ENCODE results near the gene C12orf76. TPM values are rescaled to one million over a fixed set of nuclear protein-coding genes. Genes with fewer than 3 reads are reported as not detected.
A peak's percentile ranks its signal among the peaks of the same experiment; 100 is the strongest.

C12orf76 gene
- polyA plus RNA-seq, 1 of the 3 experiments (the other 2 are of a cell fraction), result 29.2 TPM

- peak; percentile 50; the same call in 1 of the 2 replicates for TF ChIP-seq TCF12 (IDR thresholded peaks at IDR 0.05)
- 0 out of 2 replicates have a peak, but pooled peaks have one; percentile 13 for TF ChIP-seq FOSL2 (IDR thresholded peaks at IDR 0.05; ENCODE audit: borderline replicate concordance, low read depth)
- no peak for TF ChIP-seq MXI1 (IDR thresholded peaks at IDR 0.05; ENCODE audit: low read depth, low read length)
- Histone ChIP-seq H3K79me2 (ENCODE audit: insufficient read depth) (peaks cover 11% of the 10 kb centered on the region; the same call in 1 of the 2 replicates), H3K4me3 (ENCODE audit: low read depth in 2 of 2, low read length in 1 of 2) (no peak overlapping the region), H3K9me3 (no peaks in the 10 kb centered on the region), H4K20me1 (ENCODE audit: insufficient read depth) (peaks cover 9% of the 10 kb centered on the region; the same call in 1 of the 2 replicates), H3K9me2 (no peaks in the 10 kb centered on the region), H3K9ac (no peak overlapping the region), H3K27ac (ENCODE audit: low read depth in 2 of 2, low read length in 1 of 2) (peak overlapping the region; percentile 59 to 71), H3F3A (replicated peaks; ENCODE audit: insufficient read depth) (peaks cover 24% of the 10 kb centered on the region), H2AFZ (ENCODE audit: low read depth) (no peak overlapping the region), H3K27me3 (ENCODE audit: insufficient read depth) (no peaks in the 10 kb centered on the region), H3K4me2 (peak overlapping the region; percentile 39; the same call in 1 of the 2 replicates), H3K4me1 (ENCODE audit: control insufficient read depth in 1 of 2, insufficient read depth in 2 of 2, low read depth in 1 of 2, low read length in 1 of 2) (peaks cover 13 to 28% of the 10 kb centered on the region in 2 experiments), H3K36me3 (replicated peaks in 1 of 2; ENCODE audit: control insufficient read depth in 1 of 2, insufficient read depth in 2 of 2, low read length in 1 of 2) (peaks cover 35 to 47% of the 10 kb centered on the region in 2 experiments)
- WGBS (ENCODE audit: low lambda C conversion rate), result 79% methylated on average over 5 of the region's 5 CpGs
- CTCF ChIA-PET, result interaction anchor here (1.2 to 1.7 kb wide), 4 partner anchors 12 to 408 kb away, joined by 3 to 10 read pairs (median 3); partner anchors contain the start of gene ANKRD13A
- peak; percentile 24 for DNase-seq
- POLR2A ChIA-PET, result no interaction called here
Observed at GRCh38 chr12:110023059-110023980, 25.0 kb downstream of the C12orf76 start.

- no peak for DNase-seq
- peaks cover 9% of the 10 kb centered on the region; the same call in 1 of the 2 replicates for H4K20me1 ChIP-seq (ENCODE audit: insufficient read depth)
- no peak overlapping the region for H2AFZ ChIP-seq (ENCODE audit: low read depth)
- peaks cover 13 to 28% of the 10 kb centered on the region in 2 experiments for H3K4me1 ChIP-seq (ENCODE audit: control insufficient read depth in 1 of 2, insufficient read depth in 2 of 2, low read depth in 1 of 2, low read length in 1 of 2)
- no peaks in the 10 kb centered on the region for H3K9me2 ChIP-seq
- no peak overlapping the region for H3K4me3 ChIP-seq (ENCODE audit: low read depth in 2 of 2, low read length in 1 of 2)
- no peak overlapping the region for H3K4me2 ChIP-seq
- H3K27me3 ChIP-seq (ENCODE audit: insufficient read depth), result no peaks in the 10 kb centered on the region
- H3K9me3 ChIP-seq, result no peaks in the 10 kb centered on the region
- POLR2A ChIA-PET, result interaction anchor here (0.6 kb wide), 1 partner anchor 28 kb away, joined by 3 read pairs; no protein-coding TSS in a partner anchor
- H3K36me3 ChIP-seq (replicated peaks in 1 of 2; ENCODE audit: control insufficient read depth in 1 of 2, insufficient read depth in 2 of 2, low read length in 1 of 2), result peaks cover 24 to 42% of the 10 kb centered on the region in 2 experiments
- 94% methylated on average over 4 of the region's 4 CpGs for WGBS (ENCODE audit: low lambda C conversion rate)
- CTCF ChIA-PET, result interaction anchor here (1.6 kb wide), 1 partner anchor 9 kb away, joined by 3 read pairs; no protein-coding TSS in a partner anchor
- peaks cover 27% of the 10 kb centered on the region for H3F3A ChIP-seq (replicated peaks; ENCODE audit: insufficient read depth)
- no peak overlapping the region for H3K27ac ChIP-seq (ENCODE audit: low read depth in 2 of 2, low read length in 1 of 2)
- TF ChIP-seq CHD2 (IDR thresholded peaks at IDR 0.05; ENCODE audit: low read length, partially characterized antibody) (no peak), FOXJ3 (CRISPR knock-in tag; IDR thresholded peaks at IDR 0.05) (no peak)
- H3K79me2 ChIP-seq (ENCODE audit: insufficient read depth), result peaks cover 11% of the 10 kb centered on the region; the same call in 1 of the 2 replicates
- no peak overlapping the region for H3K9ac ChIP-seq
Observed at GRCh38 chr12:110020956-110021355, 27.4 kb downstream of the C12orf76 start.

GRCh38 chr12:110015132-110015531, 33.2 kb downstream of the C12orf76 start:
- Histone ChIP-seq H3K27me3 (ENCODE audit: insufficient read depth) (no peaks in the 10 kb centered on the region), H3K4me1 (ENCODE audit: control insufficient read depth in 1 of 2, insufficient read depth in 2 of 2, low read depth in 1 of 2, low read length in 1 of 2) (no peaks in the 10 kb centered on the region), H4K20me1 (ENCODE audit: insufficient read depth) (no peaks in the 10 kb centered on the region; the same call in 1 of the 2 replicates), H3K9ac (no peak overlapping the region), H3K9me2 (no peaks in the 10 kb centered on the region), H3K27ac (ENCODE audit: low read depth in 2 of 2, low read length in 1 of 2) (no peak overlapping the region), H3F3A (replicated peaks; ENCODE audit: insufficient read depth) (peaks cover 3% of the 10 kb centered on the region), H3K9me3 (no peaks in the 10 kb centered on the region), H3K79me2 (ENCODE audit: insufficient read depth) (peaks cover 29% of the 10 kb centered on the region; the same call in 1 of the 2 replicates), H2AFZ (ENCODE audit: low read depth) (no peak overlapping the region), H3K36me3 (replicated peaks in 1 of 2; ENCODE audit: control insufficient read depth in 1 of 2, insufficient read depth in 2 of 2, low read length in 1 of 2) (peaks cover 26 to 42% of the 10 kb centered on the region in 2 experiments), H3K4me3 (ENCODE audit: low read depth in 2 of 2, low read length in 1 of 2) (no peak overlapping the region), H3K4me2 (no peak overlapping the region)
- WGBS (ENCODE audit: low lambda C conversion rate), result 97% methylated on average over 2 of the region's 2 CpGs
- no peak for DNase-seq
- ChIA-PET CTCF (no interaction called here), POLR2A (no interaction called here)
- no peak for TF ChIP-seq REST (IDR thresholded peaks at IDR 0.05; ENCODE audit: low read depth, low read length)
- TF ChIP-seq POLR2AphosphoS5 (IDR thresholded peaks at IDR 0.05; ENCODE audit: low read depth, low read length), result no peak
- TF ChIP-seq RAD21 (IDR thresholded peaks at IDR 0.05; ENCODE audit: low read length), result no peak
- TF ChIP-seq MXI1 (IDR thresholded peaks at IDR 0.05; ENCODE audit: low read depth, low read length), result no peak
- no peak for TF ChIP-seq JUND (IDR thresholded peaks at IDR 0.05)
- TF ChIP-seq USF1 (IDR thresholded peaks at IDR 0.05; ENCODE audit: borderline replicate concordance, low read depth), result no peak
- TF ChIP-seq EZH2phosphoT487 (IDR thresholded peaks at IDR 0.05; ENCODE audit: borderline replicate concordance, low read depth), result no peak
- TF ChIP-seq GATA2 (CRISPR knock-in tag; IDR thresholded peaks at IDR 0.05), result no peak
- no peak for TF ChIP-seq PBX3 (IDR thresholded peaks at IDR 0.05)
- TF ChIP-seq RXRA (IDR thresholded peaks at IDR 0.05; ENCODE audit: borderline replicate concordance, low read depth), result no peak
- TF ChIP-seq ELF1 (IDR thresholded peaks at IDR 0.05), result no peak
